Colon (tissue), 2 donors: ENCODE measurements around the gene PDYN.

Experiments
- FAIRE-seq: peaks from 2 replicates; lab custom pipeline; 2012; peaks lifted over from hg19 to GRCh38; lab: Jason Lieb, UNC
- donor health status: control.
- donor health status: control.

Gene PDYN

GRCh38 chr20:1951436-1952115, 42.3 kb downstream of the PDYN start:
- FAIRE-seq: no peak

DNA sequence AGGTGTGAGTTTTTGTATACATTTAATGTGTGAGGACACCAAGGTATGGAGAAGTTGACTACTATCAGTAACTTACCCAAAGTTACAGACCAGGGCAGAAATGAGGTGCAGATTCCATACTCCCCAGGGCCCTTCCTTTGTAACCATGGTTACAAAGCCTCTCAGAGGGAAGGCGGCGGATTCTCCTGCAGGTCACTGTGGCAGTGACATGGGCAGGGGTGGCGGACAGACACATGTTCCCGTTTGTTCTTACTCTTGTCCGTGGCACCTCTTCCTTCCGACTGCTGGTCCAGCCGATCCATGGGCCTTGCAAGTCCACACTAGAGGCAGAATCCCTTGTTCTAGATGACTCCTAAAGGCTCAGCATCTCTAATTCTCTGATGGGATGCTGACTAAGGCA, 43.0 kb downstream of the PDYN start:
- FAIRE-seq: no peak

- FAIRE-seq: no peak
Measured at GRCh38 chr20:1949347-1950100, 44.3 kb downstream of the PDYN start.

GRCh38 chr20:1947535-1947846, 46.4 kb downstream of the PDYN start:
- no peak for FAIRE-seq

GRCh38 chr20:1946762-1947534, 46.9 kb downstream of the PDYN start:
- FAIRE-seq: no peak

GRCh38 chr20:1946442-1946761, 47.5 kb downstream of the PDYN start:
- FAIRE-seq: no peak

- no peak for FAIRE-seq
Measured at GRCh38 chr20:1945660-1946059, 48.2 kb downstream of the PDYN start.

- FAIRE-seq: no peak
Measured at GRCh38 chr20:1945134-1945618, 48.7 kb downstream of the PDYN start.

- no peak for FAIRE-seq
Measured at GRCh38 chr20:1944345-1945091, 49.3 kb downstream of the PDYN start.

- no peak for FAIRE-seq
Measured at GRCh38 chr20:1943275-1944002, 50.4 kb downstream of the PDYN start.

DNA sequence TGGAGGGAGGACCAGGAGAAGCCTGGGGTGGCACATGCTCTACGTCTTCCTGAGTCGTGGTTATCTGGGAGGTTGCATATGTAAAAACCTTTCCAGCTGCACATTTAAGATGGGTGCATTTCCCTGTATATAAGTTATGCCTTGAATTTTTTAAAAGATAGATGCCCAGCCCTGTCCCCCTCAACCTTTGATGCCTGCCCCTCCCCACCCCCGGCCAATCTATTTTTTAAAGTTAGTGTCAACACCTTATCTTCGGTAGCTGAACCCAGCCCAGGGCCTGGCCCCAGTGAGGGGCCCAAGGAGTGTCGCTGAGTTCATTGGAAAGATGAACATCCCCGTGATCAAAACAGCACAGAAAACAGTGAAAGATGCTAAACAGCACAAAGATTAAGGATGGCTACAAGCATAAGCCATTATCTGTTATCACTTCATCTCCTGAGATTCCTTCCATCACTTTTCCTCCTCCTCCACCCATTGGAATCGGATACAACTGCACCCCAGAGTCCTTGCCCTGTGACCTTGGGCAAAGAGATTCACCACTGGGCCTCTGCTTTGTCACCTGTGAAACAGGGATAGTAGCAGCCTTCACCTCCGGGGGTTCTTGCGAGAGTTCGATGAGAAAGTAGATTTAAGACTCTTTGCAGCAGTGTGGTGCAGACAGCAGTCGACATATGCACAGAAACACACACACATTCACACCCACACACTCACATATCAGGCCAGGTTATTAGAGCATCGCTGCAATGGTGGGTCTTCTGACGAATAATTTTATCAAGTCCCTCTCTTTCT, 51.2 kb downstream of the PDYN start:
- FAIRE-seq: no peak

GRCh38 chr20:1942061-1942460, 51.8 kb downstream of the PDYN start:
- no peak for FAIRE-seq

DNA sequence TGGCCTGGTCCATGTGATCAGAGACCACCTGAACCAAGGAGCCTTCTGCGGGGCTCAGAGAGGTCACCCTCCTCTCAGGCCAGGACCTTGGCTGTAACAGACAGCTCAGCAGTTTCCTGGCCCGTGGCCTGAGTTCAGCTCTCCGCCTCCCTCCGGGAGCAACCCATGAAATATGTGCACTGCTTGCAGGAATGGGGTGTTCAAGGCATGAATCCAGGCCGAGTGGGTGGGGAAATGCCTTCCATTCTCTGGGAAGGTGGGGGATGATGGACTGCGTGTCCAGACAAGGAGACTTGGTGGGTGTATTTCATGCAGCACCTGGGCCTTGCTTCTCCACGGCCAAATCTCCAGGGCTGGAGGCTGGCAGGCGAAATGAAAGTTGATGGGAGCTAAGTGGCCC, 52.6 kb downstream of the PDYN start:
- no peak for FAIRE-seq

- no peak for FAIRE-seq
Measured at GRCh38 chr20:1940581-1940980, 53.3 kb downstream of the PDYN start.

DNA sequence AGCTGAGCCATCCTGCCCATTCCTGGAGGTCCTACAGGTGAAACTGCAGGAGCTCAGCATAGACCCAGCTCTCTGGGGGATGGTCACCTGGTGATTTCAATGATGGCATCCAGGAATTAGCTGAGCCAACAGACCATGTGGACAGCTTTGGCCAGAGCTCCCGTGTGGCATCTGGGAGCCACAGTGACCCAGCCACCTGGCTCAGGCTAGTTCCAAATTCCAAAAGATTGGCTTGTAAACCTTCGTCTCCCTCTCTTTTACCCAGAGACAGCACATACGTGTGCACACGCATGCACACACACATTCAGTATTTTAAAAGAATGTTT, 54.6 kb downstream of the PDYN start:
- FAIRE-seq: no peak

DNA sequence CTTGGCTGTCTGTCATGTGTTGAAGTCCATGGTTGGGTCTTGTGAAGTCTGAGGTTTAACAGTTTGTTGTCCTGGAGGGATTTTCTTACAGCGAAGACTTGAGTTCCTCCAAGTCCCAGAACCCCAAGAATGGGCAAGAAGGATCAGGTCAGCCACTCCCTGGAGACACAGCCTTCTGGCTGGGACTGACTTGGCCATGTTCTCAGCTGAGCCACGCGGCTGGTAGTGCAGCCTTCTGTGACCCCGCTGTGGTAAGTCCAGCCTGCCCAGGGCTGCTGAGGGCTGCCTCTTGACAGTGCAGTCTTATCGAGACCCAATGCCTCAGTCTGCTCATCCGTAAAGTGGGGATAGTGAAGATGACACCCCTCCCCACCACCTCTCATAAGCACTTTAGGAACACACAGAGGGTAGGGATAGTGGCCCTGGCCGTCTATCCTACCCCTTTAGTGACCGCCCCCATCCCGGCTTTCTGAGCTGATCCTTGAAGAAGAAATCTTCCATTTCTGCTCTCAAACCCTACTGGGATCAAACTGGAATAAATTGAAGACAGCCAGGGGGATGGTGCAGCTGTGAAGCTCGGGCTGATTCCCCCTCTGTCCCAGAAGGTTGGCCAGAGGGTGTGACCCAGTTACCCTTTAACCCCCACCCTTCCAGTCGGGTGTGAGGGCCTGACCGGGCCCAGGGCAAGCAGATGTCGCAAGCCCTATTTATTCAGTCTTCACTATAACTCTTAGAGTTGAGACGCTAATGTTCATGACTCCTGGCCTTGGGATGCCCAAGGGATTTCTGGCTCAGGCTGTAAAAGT, 55.2 kb downstream of the PDYN start:
- FAIRE-seq: no peak

DNA sequence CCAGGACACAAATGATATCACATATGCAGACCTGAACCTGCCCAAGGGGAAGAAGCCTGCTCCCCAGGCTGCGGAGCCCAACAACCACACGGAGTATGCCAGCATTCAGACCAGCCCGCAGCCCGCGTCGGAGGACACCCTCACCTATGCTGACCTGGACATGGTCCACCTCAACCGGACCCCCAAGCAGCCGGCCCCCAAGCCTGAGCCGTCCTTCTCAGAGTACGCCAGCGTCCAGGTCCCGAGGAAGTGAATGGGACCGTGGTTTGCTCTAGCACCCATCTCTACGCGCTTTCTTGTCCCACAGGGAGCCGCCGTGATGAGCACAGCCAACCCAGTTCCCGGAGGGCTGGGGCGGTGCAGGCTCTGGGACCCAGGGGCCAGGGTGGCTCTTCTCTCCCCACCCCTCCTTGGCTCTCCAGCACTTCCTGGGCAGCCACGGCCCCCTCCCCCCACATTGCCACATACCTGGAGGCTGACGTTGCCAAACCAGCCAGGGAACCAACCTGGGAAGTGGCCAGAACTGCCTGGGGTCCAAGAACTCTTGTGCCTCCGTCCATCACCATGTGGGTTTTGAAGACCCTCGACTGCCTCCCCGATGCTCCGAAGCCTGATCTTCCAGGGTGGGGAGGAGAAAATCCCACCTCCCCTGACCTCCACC, 56.4 kb downstream of the PDYN start:
- FAIRE-seq: no peak

- FAIRE-seq: no peak
Measured at GRCh38 chr20:1935696-1936366, 58.0 kb downstream of the PDYN start.
